Lower lobe of right lung (tissue), 2 donors: Measurements from ENCODE around the gene PKDCC. TPM values are rescaled to one million over a fixed set of nuclear protein-coding genes. Genes with fewer than 3 reads are reported as not detected.

ENCODE experiments used
- ATAC-seq, 2 donors: fragments of 200-7000 bp; cut with Tn5 transposase; one replicate each; pipeline ENCODE4 v1.9.1; 2020 to 2022; ENCODE audit warnings: mild to moderate bottlenecking in 2 of 2, moderate library complexity in 2 of 2
- DNase-seq: peaks from one replicate; pipeline ENCODE4 v3.0.0-alpha.2; 2020
- H3K27ac ChIP-seq: fragments of 200-600 bp; one replicate; pipeline ENCODE4 v1.8.0; 2022
- H3K27me3 ChIP-seq: fragments of 200-600 bp; one replicate; pipeline ENCODE4 v1.8.0; 2022; ENCODE audit warnings: low read depth
- H3K36me3 ChIP-seq: fragments of 200-600 bp; one replicate; pipeline ENCODE4 v1.8.0; 2022; ENCODE audit warnings: mild to moderate bottlenecking
- H3K4me1 ChIP-seq: fragments of 200-600 bp; one replicate; pipeline ENCODE4 v1.8.0; 2022
- H3K4me3 ChIP-seq: fragments of 200-600 bp; one replicate; pipeline ENCODE4 v1.8.0; 2022; ENCODE audit warnings: mild to moderate bottlenecking
- H3K9me3 ChIP-seq: fragments of 200-600 bp; one replicate; pipeline ENCODE4 v1.8.0; 2022
- CTCF ChIP-seq: fragments of 200-600 bp; IDR thresholded peaks from one replicate; pipeline ENCODE4 v1.8.0; 2022; ENCODE audit warnings: antibody characterized with exemption, mild to moderate bottlenecking
- intact Hi-C: fragments of 100-400 bp; cut with DNase I; formaldehyde crosslinking; loops from one replicate; pipeline ENCODE4 v1.11.0; 2022
- total RNA-seq: library from RNA; stranded (reverse); fragmentation: NEBNext Ultra II Directional; extraction: Animal tissue kit (Norgen Biotek cat#: 25700); gene quantifications from one replicate; pipeline ENCODE4 v1.2.1, GENCODE V29; 2021
- donor health status: DM: no; HTN: yes; CAD: no; lungs with severe emphysema.

Gene PKDCC
- total RNA-seq, 1 donor from 2014 or later = 65.8 TPM

GRCh38 chr2:42001711-42002201 lies 46.1 kb upstream of the PKDCC start:
- H3K9me3 ChIP-seq = peaks cover 6% of the 10 kb centered on the region
- H3K27me3 ChIP-seq = no peaks in the 10 kb centered on the region
- ATAC-seq (no peak), DNase-seq (no peak)
- H3K27ac ChIP-seq = no peak overlapping the region
- TF ChIP-seq CTCF = no peak
- intact Hi-C loops = no loop called here
- H3K36me3 ChIP-seq = no peaks in the 10 kb centered on the region
- H3K4me3 ChIP-seq = no peak overlapping the region
- H3K4me1 ChIP-seq = no peaks in the 10 kb centered on the region

GRCh38 chr2:42007551-42007950 lies 40.3 kb upstream of the PKDCC start:
- no peaks in the 10 kb centered on the region for H3K27me3 ChIP-seq
- no peaks in the 10 kb centered on the region for H3K4me1 ChIP-seq
- H3K36me3 ChIP-seq = no peaks in the 10 kb centered on the region
- no peak overlapping the region for H3K27ac ChIP-seq
- H3K9me3 ChIP-seq = peaks cover 6% of the 10 kb centered on the region
- TF ChIP-seq CTCF = no peak
- no peak overlapping the region for H3K4me3 ChIP-seq
- DNase-seq (no peak), ATAC-seq (no peak)
- intact Hi-C loops = no loop called here

GRCh38 chr2:42008241-42008921 lies 39.4 kb upstream of the PKDCC start:
- Histone ChIP-seq H3K27ac (no peak overlapping the region), H3K9me3 (peaks cover 6% of the 10 kb centered on the region), H3K4me3 (no peak overlapping the region), H3K27me3 (no peaks in the 10 kb centered on the region), H3K36me3 (no peaks in the 10 kb centered on the region), H3K4me1 (no peaks in the 10 kb centered on the region)
- peak in 1 of 2 donors; percentile 41 for ATAC-seq
- no peak for DNase-seq
- intact Hi-C loops = no loop called here
- no peak for TF ChIP-seq CTCF

GRCh38 chr2:42009657-42010580 lies 37.9 kb upstream of the PKDCC start:
- Histone ChIP-seq H3K27ac (no peak overlapping the region), H3K4me1 (no peaks in the 10 kb centered on the region), H3K27me3 (no peaks in the 10 kb centered on the region), H3K4me3 (no peak overlapping the region), H3K9me3 (no peaks in the 10 kb centered on the region), H3K36me3 (no peaks in the 10 kb centered on the region)
- no peak for TF ChIP-seq CTCF
- no peak for DNase-seq
- intact Hi-C loops = no loop called here
- peak; percentile 14 to 35 for ATAC-seq

GRCh38 chr2:42010743-42011298 lies 37.0 kb upstream of the PKDCC start:
- intact Hi-C loops = no loop called here
- H3K36me3 ChIP-seq = no peaks in the 10 kb centered on the region
- DNase-seq = no peak
- no peaks in the 10 kb centered on the region for H3K4me1 ChIP-seq
- H3K27me3 ChIP-seq = no peaks in the 10 kb centered on the region
- no peak overlapping the region for H3K27ac ChIP-seq
- no peak for TF ChIP-seq CTCF
- ATAC-seq = peak; percentile 13 to 14
- H3K4me3 ChIP-seq = no peak overlapping the region
- no peaks in the 10 kb centered on the region for H3K9me3 ChIP-seq
